Right kidney (tissue), 9 donors: ENCODE measurements around the gene TFAP2A.

ENCODE experiments used
- DNase-seq: peaks from one replicate; pipeline ENCODE4 v3.0.0-alpha.2; 2016
- long read RNA-seq, 8 donors: transcript quantifications; one replicate each; lab custom pipeline, GENCODE V29; 2026

Gene TFAP2A
- long read RNA-seq, donor 1, partial matches to known transcripts, result 0 of 7 reads
- long read RNA-seq, donor 1, other reads (novel, unspliced or antisense), result 0 of 7 reads
- long read RNA-seq, donor 2, partial matches to known transcripts, result 0 of 4 reads
- long read RNA-seq, donor 2, other reads (novel, unspliced or antisense), result 0 of 4 reads
- long read RNA-seq, donor 3, partial matches to known transcripts, result 0 of 4 reads
- long read RNA-seq, donor 3, other reads (novel, unspliced or antisense), result 0 of 4 reads
- long read RNA-seq, donor 4, partial matches to known transcripts, result 5 of 12 reads
- long read RNA-seq, donor 4, other reads (novel, unspliced or antisense), result 0 of 12 reads
- long read RNA-seq, donor 5, partial matches to known transcripts, result 0 of 4 reads
- long read RNA-seq, donor 5, other reads (novel, unspliced or antisense), result 0 of 4 reads
- long read RNA-seq, donor 6, partial matches to known transcripts, result 17 of 25 reads
- long read RNA-seq, donor 6, other reads (novel, unspliced or antisense), result 0 of 25 reads
- long read RNA-seq, donor 7, partial matches to known transcripts, result 14 of 22 reads
- long read RNA-seq, donor 7, other reads (novel, unspliced or antisense), result 0 of 22 reads
- long read RNA-seq, donor 8, partial matches to known transcripts, result 0 of 6 reads
- long read RNA-seq, donor 8, other reads (novel, unspliced or antisense), result 0 of 6 reads

DNA sequence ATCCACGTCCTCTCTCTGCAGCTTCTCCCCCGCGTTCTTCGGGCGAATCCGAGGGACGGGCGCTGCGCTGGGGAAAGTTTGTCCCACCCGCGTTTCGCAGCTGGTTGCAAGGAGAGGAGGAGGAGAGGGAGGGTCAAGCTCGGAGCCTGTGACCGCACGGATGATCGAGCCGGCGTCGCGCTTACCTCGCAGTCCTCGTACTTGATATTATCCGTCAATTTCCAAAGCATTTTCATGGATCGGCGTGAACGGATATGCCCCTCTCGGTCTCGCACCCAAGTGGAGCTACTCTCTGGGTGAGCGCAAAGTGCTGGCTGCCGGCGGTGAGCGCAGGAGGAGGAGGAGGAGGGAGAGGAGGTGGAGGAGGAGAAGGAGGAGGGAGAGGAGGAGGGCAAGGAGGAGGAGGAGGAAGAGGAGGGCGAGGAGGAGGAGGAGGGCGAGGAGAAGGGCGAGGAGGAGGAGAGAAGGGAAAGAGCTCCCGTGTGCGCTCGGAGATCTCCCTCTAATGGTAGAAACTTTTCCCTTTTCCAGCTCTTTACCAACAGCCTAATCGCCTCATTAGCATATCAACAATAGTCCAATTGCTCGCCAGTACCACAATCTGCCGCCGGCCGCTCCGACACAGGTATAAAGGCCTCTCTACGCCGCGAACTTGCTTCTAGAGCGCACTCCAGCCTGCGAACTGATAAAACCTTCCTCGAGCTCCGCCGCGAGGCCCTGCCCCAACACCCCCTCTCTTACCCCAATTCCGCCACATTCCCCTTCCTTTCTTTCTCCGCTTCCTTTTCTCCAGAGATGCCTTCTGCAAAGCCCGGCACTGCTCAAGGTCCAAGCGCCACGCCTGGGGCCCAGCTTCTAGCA lies at the start of gene TFAP2A:
TSS of gene TFAP2A (minus strand) at position 319 of the 861 bp plus-strand sequence. CDS start at position 236, 83 bp downstream.
- peak; percentile 70 for DNase-seq

DNA sequence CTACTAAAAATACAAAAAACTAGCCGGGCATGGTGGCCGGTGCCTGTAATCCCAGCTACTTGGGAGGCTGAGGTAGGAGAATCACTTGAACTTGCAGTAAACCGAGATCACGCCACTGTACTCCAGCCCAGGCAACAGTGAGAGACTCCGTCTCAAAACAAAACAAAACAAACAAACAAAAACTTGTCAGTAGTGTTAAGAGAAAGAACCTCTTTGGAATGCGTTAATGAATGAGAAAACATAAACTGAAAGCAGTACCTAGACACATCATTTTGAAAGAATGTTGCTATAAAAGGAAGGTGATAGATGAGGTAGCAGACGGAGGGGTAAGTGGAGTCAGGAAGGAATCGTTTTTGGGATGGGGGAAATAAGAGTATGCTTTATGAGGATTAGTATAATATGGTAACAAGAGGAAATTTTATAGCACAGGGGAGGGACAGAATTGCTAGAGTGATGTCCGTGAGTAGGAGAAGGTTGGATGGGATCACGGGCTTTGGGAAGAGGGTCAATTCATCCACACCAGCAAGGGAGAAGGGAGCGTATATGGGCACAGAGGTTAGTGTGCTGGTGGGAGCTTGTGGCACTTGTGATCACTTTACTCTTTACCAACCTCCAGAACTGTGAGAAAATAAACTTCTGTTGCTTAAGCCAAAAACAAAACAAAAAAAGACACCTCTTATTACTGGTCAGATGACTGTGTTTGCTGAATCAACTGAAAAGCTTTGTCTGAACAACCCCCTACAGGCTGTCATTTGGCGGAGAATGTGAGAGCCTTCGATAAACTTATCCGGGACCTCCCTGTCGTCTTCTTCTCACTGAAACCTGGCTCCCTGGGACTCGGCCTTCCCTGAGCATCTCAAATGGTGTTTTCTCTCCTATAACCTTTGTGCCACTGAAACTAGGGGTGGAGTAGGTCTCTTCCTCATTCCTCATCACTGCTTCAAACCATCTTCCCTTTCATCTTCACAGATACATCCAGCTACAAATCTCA lies 48.9 kb upstream of the TFAP2A start:
- DNase-seq, result no peak

DNA sequence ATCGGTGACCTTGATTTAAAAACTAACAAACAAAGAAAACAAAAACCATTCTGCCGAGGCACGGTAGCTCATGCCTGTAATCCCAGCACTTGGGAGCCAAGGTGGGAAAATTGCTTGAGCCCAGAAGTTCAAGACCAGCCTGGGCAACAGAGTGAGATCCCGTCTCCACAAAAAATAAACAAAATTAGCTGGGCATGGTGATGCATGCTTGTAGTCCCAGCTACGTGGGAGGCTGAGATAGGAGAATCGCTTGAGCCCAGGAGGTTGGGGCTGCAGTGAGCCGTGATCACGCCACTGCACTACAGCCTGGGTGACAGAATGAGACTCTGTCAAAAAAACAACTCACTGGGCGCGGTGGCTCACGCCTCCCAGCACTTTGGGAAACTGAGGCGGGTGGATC lies 48.2 kb upstream of the TFAP2A start:
- DNase-seq, result no peak

DNA sequence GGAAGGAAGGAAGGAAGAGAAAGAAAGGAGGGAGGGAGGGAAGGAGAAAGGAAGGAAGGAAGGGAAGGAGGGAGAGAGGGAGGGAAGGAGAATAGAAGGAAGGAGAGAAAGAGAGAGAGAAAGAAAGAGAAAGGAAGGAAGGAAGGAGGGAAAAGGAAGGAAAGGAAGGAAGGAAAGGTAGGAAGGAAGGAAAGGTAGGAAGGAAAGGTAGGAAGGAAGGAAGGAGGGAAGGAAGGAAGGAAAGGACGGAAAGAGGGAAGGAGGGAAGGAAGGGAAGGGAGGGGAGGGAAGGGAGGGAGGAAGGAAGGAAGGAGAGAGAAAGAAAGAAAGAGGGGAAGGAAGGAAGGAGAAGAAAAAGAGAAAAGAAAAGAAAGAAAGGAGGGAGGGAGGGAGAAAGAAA lies 47.0 kb upstream of the TFAP2A start:
- DNase-seq, result no peak

DNA sequence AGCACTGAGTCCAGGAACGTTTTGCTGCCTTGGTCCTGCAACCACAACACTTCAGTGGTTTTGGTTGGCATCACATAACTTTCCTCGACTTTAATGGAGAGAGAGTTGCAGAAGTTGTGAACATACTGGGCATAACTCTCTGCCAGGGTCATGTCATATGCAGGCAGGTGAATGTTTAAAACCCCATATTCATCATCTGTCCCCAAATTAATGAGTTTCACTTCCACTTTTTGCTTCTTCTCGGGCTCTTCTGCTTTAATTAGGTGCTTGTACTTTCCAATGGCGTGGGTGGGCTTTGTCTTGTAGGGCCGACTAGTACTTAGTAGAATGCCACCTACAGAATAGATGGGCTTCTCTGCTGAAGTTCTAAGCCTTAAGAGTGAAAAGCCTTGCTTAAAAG lies 45.2 kb upstream of the TFAP2A start:
- DNase-seq, result no peak

DNA sequence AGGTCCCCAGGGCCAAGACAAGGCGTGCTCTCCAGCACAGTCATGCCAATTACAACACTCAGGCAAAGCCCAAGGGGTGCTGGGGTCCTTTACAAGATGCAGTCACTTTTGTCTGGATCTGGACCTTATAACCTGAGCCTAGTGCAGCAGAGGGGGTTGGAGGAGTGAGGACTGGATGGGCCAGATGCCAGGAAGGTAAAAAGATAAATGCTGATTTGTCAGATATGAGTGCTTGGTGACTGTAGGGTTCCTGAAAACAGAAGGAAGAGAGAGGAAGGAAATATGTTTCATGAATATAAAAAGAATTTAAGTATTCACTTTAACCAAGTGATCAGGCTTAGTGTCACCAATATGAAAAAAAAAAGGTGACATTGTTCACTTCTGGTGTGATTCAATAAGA lies 43.4 kb upstream of the TFAP2A start:
- DNase-seq, result no peak

DNA sequence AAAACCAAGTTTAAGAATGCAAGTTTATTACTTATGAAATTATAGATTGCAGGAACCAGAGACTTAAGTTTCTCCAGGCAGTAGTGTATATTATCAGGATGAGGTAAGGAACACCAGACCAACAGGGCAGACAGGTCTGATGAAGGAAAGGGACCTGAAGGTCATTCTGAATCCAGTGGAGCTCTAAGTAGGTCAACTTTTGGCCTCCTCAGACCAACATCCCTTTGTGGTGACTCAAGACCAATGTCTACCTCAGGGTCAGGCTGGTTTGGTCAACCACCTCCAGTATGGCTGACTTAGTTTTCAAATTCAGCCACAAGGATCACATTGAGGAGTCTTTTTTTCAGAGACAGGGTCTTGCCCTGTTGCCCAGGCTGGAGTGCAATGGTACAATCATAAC lies 38.7 kb upstream of the TFAP2A start:
- no peak for DNase-seq

DNA sequence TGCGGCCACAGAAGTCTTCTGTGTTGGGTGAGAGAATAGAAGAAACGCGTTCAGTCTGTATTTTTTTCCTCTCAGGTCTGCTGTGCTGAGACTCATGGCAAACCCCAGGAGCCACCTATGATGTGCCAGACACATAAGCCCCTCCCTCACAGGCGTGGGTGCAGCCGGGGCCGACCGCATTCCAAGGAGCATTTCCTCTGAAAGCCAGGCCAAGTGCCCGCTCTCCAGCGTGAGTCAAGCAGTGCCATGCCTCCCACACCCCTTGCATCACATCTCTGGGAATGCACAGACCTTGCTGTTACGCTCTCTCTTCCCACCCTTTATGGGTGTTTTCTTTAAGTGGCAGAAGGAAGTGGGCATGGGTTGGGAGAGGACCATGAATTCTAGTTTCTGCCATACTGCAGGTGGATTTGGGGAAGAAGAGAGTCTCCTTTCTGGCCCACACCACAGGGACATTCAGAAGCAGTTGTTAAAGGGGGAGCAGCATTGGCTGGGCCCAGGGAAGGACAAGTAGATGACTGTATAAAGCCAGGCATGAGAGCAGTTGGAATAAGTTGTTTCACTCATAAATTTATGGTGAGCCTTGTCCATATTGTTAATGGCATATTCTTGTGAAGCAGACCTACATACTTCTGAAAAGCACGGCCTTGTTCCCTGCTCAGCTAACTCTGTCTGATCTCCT lies 37.1 kb upstream of the TFAP2A start:
- DNase-seq, result no peak

DNA sequence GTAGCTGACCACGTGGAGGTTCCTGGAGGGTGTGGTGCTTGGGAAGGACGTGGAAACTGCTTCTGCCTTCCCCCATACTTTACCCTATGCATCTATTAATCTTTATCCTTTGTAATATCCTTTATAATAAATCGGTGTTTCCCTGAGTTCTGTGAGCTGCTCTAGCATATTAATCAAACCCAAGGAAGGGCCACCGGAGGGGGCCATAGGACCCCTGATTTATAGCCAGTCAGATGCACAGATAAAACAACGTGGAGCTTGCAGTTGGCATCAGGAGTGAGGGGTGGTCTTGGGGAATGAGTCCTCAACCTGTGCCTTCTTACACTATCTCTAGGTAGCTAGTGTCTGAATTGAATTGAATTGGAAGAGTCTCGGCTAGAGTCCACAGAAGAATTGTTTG lies 36.5 kb upstream of the TFAP2A start:
- DNase-seq, result no peak

DNA sequence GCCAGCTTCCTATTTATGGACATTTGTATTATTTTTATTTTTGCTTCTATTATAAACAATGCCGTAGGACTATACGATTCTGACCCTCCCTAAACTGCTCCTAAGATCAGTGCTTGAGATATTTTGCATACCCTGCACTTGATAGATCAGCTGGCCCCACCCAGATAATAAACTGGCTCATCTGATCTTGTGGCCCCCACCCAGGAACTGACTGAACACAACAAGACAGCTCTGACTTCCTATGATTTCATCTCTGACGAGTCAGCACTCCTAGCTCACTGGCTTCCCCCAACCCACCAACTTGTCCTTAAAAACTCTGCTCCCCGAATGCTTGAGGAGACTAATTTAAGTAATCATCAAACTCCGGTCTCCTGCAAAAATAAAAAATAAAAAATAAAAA lies 34.9 kb upstream of the TFAP2A start:
- DNase-seq, result no peak

DNA sequence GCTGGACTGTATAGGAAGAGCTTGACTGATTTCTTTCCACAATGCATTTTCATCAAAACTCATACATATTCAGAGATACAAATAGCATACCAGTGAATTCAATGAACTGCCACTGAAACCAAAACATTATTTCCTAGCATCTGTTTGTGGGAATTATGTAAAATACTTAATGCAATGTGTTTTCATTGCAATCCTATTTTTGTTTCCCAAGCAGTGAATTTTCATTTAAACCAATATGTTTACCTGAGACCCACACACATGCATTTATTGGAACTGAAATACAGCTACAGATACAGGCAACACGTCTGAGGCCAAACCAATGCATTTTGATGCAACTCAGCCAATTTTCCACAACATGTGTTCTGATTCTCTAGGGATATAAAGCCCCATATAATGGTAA lies 33.2 kb upstream of the TFAP2A start:
- no peak for DNase-seq

DNA sequence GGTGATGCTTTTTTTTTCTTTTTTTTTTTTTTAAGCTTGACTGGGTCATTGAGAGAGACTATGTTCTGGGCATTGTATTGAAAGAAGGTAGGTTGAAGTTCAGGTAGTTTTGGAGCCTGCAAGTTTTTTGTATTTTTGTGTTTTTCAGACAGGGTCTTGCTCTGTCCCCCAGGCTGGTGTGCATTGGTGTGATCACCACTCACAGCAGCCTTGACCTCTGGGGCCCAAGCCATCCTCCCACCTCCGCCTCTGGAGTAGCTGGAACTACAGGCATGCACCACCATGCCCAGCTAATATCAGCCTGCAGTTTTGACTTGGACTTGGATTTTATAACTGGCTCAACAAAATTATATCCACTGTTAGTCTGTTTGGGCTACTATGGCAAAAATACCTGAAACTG lies 31.7 kb upstream of the TFAP2A start:
- DNase-seq, result no peak

DNA sequence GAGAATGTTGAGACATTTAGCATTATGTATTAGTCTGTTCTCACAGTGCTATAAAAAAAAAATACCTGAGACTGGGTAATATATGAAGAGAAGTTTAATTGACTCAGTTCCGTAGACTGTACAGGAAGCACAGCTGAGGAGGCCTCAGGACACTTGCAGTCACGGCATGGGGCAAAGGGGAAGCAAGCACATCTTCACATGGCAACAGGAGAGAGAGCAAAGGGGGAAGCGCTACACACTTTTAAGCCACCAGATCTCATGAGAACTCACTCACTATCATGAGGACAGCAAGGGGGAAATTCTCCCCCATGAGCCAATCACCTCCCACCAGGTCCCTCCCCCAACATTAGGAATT lies 26.8 kb upstream of the TFAP2A start:
- DNase-seq, result no peak

DNA sequence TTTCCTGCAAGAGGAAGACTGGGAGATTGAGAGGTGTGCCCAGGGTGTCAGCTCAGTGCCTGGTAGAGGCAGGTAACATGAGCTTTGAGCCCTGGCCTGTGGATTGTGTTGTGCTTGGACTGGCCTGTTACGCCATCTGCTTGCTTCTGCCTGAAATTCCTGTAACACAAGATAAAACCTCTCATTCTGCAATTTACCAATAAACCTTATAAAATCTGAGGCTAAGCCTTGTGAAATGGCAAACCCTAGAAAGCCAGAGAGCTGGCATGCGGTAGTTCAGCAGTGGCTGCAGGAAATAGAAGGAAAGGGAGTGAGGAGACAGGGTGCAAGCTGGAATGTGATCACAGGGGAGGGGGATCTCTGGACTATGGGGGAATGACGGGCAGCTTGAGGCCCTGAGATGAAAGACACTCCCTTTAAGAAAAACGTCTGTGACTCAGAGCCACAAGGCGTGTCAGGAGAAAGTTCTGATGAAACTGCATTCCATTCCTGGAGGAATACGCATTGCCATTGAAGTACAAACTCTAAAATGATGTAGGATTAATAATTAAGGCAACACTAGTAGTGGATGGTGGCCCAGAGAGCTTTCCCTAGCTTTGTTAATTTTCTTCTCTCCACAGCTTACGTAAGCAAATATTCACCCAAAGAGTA lies 26.3 kb upstream of the TFAP2A start:
- DNase-seq, result no peak

DNA sequence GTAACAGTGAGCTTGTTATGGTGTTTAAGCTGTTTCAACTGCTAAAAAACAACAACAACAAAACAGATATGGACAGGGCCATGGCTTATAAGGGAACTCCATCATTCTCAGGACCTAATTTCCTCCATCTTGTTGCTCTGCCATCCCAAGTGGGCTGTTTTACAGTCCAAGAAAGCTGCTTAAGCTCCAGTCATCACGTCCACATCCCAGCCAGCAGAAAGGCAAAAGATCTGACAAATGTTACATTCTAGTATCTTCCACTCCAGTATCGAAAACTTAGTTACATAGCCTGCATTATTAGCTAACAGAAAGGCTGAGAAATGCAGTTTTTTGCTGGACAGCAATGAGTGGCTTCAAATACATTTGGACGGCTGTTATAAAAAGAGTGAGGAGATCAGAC lies 23.0 kb upstream of the TFAP2A start:
- no peak for DNase-seq

DNA sequence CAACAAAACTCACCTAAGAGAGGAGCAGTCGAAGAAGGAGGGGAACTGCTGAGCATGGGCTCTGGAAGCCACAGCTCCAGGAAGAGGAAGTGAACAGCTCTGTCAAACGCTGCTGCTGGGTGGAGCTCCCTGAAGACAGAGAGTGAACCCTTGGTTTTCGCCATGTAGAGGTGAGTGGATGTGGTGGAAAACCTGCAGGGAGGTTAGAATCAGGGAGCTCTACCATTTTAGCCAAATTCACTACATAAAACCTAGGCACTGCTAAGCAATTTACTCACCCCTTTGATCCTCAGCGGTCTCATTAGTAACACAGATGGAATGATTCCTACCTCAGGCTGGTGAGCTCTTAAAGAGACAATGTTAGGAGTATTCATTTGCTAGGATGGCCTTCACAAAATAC lies 19.4 kb upstream of the TFAP2A start:
- DNase-seq, result no peak

DNA sequence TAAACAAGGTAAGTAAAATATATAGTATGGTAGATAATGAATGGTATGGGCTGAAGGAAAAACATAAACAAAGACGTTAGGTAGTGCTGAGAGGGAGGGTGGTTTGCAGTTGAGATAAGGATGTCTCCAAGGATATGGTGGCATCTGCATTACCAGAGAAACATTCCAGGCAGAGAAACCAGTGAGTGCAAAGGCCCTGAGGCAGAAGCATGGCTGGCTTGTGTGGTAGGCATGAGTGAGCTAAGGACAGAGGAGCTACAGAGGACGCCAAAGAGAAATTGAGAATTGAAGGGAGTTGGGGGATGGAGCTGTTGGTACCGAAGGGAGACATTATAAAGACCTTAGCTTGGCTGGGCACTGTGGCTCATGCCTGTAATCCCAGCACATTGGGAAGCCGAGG lies 18.4 kb upstream of the TFAP2A start:
- DNase-seq, result no peak

DNA sequence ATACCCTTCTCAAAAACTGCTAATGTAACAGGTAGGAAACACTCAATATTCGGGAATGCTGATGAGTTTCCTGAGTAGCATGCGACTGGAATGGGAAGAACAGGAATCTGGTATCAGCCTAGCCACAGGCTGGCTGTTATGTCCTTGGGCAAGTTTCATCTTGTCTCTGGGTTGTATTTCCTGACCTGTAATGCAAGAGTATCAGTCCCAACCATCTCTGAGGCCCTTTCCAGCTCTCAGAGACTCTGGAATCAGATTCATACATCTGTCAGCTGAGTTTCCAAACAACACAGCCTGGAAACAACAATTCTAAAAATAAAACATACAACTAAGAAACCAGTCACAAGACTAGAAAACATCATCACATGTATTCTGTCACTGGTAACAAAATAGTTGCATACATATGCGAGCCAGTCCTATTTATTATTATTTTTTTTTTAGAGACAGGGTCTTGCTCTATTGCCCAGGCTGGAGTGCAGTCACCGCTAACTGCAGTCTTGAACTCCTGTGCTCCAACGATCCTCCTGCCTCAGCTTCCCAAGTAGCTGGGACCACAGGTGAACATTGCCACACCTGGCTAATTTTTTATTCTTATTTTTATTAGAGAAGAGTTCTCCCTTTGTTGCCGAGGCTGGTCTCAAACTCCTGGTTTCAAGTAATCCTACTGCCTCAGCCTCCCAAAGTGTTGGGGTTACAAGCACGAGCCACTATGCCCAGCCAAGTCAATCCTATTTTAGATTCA lies 16.7 kb upstream of the TFAP2A start:
- DNase-seq, result no peak

DNA sequence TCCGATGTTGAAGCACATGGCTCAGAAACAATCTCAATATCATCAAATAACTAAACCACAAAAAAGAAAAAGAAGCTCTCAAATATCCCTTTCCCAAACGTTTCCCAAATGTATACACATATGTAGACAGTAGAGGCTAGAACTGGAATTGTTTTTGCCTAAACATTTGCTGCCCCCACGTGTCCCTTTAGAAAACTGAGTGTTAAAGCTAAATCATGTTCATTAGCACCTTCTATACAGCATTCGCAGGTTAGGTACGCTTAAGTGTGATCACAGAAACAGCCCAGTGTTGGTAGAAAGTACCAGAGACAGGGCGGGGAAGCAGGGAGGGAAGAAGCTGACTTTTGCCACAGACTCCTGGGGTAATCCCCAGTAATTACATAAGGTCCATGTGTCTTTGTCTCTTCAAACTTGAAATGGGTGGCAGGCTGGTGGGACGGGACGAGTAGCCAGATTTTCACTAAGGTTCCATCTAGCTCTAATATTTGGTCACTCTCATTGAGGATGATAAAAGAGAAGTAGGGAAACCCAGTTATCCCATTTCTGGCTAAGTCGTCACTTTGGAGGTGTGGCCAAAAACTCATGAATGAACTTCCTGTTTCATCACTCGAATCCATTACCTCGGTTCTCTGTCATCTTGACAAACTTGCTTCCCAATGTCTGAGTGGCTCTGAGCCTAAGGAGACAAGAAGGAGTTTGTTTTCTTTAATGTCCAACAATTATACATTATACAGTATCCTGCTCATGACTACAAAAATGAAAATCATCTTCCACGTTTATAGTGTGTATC lies 15.0 kb upstream of the TFAP2A start:
- peak; percentile 39 for DNase-seq
